ENCODE data around the gene RAD54L.

RAD54L gene

GRCh38 chr1:46302641-46303037, 55.1 kb downstream of the RAD54L start:
- ChIA-PET POLR2A (ENCODE audit: low non-redundant PET) (interaction anchor here (0.6 kb wide), 1 partner anchor 21 kb away, joined by 4 read pairs; no protein-coding TSS in a partner anchor), CTCF (interaction anchor here (0.8 to 2.0 kb wide), 3 partner anchors 38 to 228 kb away, joined by 4 to 8 read pairs (median 5); partner anchors contain the start of gene NSUN4)
- H3K27ac ChIP-seq: peak overlapping the region; percentile 89
- no peak for TF ChIP-seq CTCF (conservative IDR thresholded peaks at IDR 0.05; ENCODE audit: low read depth)
- no peak for DNase-seq (ENCODE audit: low spot score)

- TF ChIP-seq CTCF (conservative IDR thresholded peaks at IDR 0.05; ENCODE audit: low read depth): no peak
- peak; percentile 88 for DNase-seq (ENCODE audit: low spot score)
- ChIA-PET POLR2A (ENCODE audit: low non-redundant PET) (interaction anchor here (0.6 kb wide), 1 partner anchor 21 kb away, joined by 4 read pairs; no protein-coding TSS in a partner anchor), CTCF (interaction anchor here (0.8 to 2.0 kb wide), 3 partner anchors 37 to 227 kb away, joined by 4 to 8 read pairs (median 5); partner anchors contain the start of gene NSUN4)
- peak within 1 kb of the TSS; percentile 89 for H3K27ac ChIP-seq
Observed at GRCh38 chr1:46303038-46303871, 55.7 kb downstream of the RAD54L start, which contains the start of the genes LRRC41 and UQCRH. TSS of gene LRRC41 (minus strand) at chr1:46303616. CDS start at chr1:46303322, 294 bp downstream. TSS of gene UQCRH (plus strand) at chr1:46303698. CDS start at chr1:46303767, 69 bp downstream.

GRCh38 chr1:46303872-46304326, 56.3 kb downstream of the RAD54L start:
- no peak for DNase-seq (ENCODE audit: low spot score)
- ChIA-PET POLR2A (ENCODE audit: low non-redundant PET) (no interaction called here), CTCF (interaction anchor here (1.4 to 2.0 kb wide), 2 partner anchors 37 to 44 kb away, joined by 5 to 8 read pairs; partner anchors contain the start of gene NSUN4)
- TF ChIP-seq CTCF (conservative IDR thresholded peaks at IDR 0.05; ENCODE audit: low read depth): no peak
- peak overlapping the region; percentile 89 for H3K27ac ChIP-seq

GRCh38 chr1:46306159-46306530, 58.6 kb downstream of the RAD54L start:
- no peak overlapping the region for H3K27ac ChIP-seq
- POLR2A ChIA-PET (ENCODE audit: low non-redundant PET): no interaction called here
- TF ChIP-seq CTCF (conservative IDR thresholded peaks at IDR 0.05; ENCODE audit: low read depth): no peak
- DNase-seq (ENCODE audit: low spot score): no peak
- CTCF ChIA-PET: no interaction called here

- DNase-seq (ENCODE audit: low spot score): no peak
- no peak for TF ChIP-seq CTCF (conservative IDR thresholded peaks at IDR 0.05; ENCODE audit: low read depth)
- CTCF ChIA-PET: interaction anchor here (0.6 to 1.2 kb wide), 2 partner anchors 21 to 23 kb away, joined by 3 to 4 read pairs; no protein-coding TSS in a partner anchor
- POLR2A ChIA-PET (ENCODE audit: low non-redundant PET): no interaction called here
- no peak overlapping the region for H3K27ac ChIP-seq
Observed at GRCh38 chr1:46309401-46310159, 62.0 kb downstream of the RAD54L start.

- no peak overlapping the region for H3K27ac ChIP-seq
- no peak for TF ChIP-seq CTCF (conservative IDR thresholded peaks at IDR 0.05; ENCODE audit: low read depth)
- ChIA-PET POLR2A (ENCODE audit: low non-redundant PET) (no interaction called here), CTCF (no interaction called here)
- no peak for DNase-seq (ENCODE audit: low spot score)
Observed at GRCh38 chr1:46310321-46310720, 62.8 kb downstream of the RAD54L start.

All from RWPE1 (cell line).